HFFc6 (cell line): ENCODE data around the gene SPAG9. TPM values are rescaled to one million over a fixed set of nuclear protein-coding genes. Genes with fewer than 3 reads are reported as not detected.

Experiments used
- DNase-seq: peaks from one replicate; pipeline ENCODE4 v3.0.0-alpha.2; 2018
- H3K27ac Mint-ChIP-seq: 2 replicates; pipeline ENCODE4 v1.8.0; 2020; ENCODE audit warnings: mild to moderate bottlenecking, mixed read lengths
- H3K27me3 Mint-ChIP-seq: 2 replicates; pipeline ENCODE4 v1.8.0; 2021; ENCODE audit warnings: mild to moderate bottlenecking, moderate library complexity, mixed read lengths; ENCODE audit not compliant: insufficient read depth
- H3K36me3 Mint-ChIP-seq: 2 replicates; pipeline ENCODE4 v1.8.0; 2021; ENCODE audit warnings: low read depth, mixed read lengths
- H3K4me1 Mint-ChIP-seq: 2 replicates; pipeline ENCODE4 v1.8.0; 2020; ENCODE audit warnings: low read depth, mixed read lengths
- H3K4me3 Mint-ChIP-seq: 2 replicates; pipeline ENCODE4 v1.8.0; 2020; ENCODE audit warnings: mild to moderate bottlenecking, moderate library complexity, mixed read lengths
- H3K9me3 Mint-ChIP-seq: 2 replicates; pipeline ENCODE4 v1.8.0; 2020; ENCODE audit warnings: mild to moderate bottlenecking, mixed read lengths
- total RNA-seq, 6 experiments: library from RNA; stranded (reverse); fragmentation: NEBNext Ultra II Directional; extraction: Animal tissue kit (Norgen Biotek cat#: 25700); gene quantifications; 2 replicates in 1 of 6; 3 replicates in 5 of 6; pipeline ENCODE4 v1.2.3, GENCODE V29; 2021
- TF ChIP-seq, protein P1 (sequence below): fragments of 200-600 bp; sonication (generic); IDR thresholded peaks from 2 replicates; pipeline ENCODE4 v1.5.0; 2021; ENCODE audit warnings: antibody characterized with exemption, mild to moderate bottlenecking

SPAG9 gene
- total RNA-seq, 6 experiments from 2014 or later, result 54.3 to 78.1 (median 61.3) TPM

DNA sequence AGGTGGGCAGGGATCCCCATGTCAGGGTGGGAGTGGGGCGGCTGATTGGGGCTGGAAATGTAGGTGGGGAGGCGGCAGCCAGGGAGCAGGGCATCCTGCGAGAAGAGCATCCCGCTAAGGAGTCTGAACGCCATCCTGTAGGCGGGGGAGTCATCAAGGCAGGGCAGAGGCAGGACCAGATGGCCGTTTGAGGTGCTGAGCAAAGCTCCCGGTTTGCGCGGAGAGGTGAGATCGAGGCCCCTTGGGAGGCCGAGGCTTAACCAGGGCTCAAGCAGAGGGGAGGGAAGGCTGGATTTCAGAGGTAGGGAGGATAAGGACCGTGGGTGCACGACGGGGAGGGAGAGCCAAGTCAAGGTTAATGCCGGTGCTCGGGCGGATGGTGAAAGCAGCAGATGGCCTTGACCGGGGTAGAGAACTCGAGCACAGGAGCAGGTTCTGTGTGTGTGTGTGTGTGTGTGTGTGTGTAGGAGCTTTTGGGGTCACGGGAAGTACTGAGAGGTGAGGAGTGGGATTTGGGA lies 45.1 kb upstream of the SPAG9 start:
- TF ChIP-seq, protein P1, sequence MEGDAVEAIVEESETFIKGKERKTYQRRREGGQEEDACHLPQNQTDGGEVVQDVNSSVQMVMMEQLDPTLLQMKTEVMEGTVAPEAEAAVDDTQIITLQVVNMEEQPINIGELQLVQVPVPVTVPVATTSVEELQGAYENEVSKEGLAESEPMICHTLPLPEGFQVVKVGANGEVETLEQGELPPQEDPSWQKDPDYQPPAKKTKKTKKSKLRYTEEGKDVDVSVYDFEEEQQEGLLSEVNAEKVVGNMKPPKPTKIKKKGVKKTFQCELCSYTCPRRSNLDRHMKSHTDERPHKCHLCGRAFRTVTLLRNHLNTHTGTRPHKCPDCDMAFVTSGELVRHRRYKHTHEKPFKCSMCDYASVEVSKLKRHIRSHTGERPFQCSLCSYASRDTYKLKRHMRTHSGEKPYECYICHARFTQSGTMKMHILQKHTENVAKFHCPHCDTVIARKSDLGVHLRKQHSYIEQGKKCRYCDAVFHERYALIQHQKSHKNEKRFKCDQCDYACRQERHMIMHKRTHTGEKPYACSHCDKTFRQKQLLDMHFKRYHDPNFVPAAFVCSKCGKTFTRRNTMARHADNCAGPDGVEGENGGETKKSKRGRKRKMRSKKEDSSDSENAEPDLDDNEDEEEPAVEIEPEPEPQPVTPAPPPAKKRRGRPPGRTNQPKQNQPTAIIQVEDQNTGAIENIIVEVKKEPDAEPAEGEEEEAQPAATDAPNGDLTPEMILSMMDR, result no peak
- Mint-ChIP-seq H3K36me3 (peaks cover 42% of the 10 kb centered on the region), H3K9me3 (no peaks in the 10 kb centered on the region), H3K27ac (peak overlapping the region; percentile 97), H3K4me1 (peaks cover 40% of the 10 kb centered on the region), H3K27me3 (peaks cover 1% of the 10 kb centered on the region), H3K4me3 (peak overlapping the region; percentile 91)
- DNase-seq, result no peak

DNA sequence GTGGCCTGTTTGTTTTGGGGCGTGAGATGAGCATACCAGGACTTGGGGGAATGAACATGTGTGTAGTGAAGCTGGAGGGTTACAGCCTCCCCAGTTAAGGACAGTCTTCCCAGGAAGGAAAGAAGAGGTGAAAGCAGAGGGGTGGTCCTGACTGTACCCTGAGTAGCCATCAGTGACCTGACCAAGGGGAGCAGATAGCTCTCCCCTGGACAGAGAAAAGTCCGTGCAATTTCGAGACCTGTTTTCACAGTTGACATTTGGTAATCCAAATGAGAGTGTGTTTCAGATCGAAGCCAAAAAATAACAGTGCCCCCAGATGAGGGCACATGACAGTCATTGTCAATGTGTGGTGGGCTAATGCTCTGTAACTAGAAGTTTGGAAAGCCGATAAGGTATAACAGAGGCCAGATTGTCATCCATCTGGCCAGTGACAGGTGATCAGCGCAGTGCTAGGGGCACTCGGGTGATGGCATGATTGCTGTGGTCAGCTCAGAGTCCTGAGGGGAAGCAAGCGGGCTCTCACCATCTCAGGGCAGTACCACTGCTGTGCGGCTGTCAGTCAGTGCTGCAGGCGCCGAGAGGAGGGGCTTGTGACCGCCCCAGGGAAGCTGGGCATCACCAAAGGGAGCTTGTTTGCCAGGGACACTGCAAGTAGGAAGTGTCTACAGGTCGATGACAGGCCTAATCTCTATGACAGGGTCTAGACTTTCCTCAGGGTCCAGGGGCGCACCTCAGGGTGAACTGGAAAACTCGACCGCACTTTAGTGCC lies 44.4 kb upstream of the SPAG9 start:
- Mint-ChIP-seq H3K27me3 (peaks cover 1% of the 10 kb centered on the region), H3K4me1 (peaks cover 40% of the 10 kb centered on the region)

DNA sequence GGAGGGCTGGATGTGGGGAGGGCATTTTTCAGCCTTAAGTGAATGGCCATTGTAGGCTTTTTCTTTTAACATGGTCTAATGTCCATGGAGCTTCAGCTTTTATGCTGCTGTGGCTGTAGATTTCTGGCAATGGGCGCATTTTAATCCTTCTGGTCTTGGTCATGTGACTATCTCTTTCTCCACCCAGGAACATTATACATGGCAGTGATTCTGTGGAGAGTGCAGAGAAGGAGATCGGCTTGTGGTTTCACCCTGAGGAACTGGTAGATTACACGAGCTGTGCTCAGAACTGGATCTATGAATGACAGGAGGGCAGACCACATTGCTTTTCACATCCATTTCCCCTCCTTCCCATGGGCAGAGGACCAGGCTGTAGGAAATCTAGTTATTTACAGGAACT lies 40.9 kb upstream of the SPAG9 start:
- no peak for DNase-seq
- peaks cover 1% of the 10 kb centered on the region for H3K27me3 Mint-ChIP-seq
- no peak overlapping the region for H3K4me3 Mint-ChIP-seq
- TF ChIP-seq, protein P1, result no peak
- no peaks in the 10 kb centered on the region for H3K9me3 Mint-ChIP-seq
- peaks cover 22% of the 10 kb centered on the region for H3K4me1 Mint-ChIP-seq
- H3K36me3 Mint-ChIP-seq, result peaks cover 36% of the 10 kb centered on the region; the same call in 1 of the 2 replicates
- no peak overlapping the region for H3K27ac Mint-ChIP-seq

More for the DNA sequence above, 44.4 kb upstream of the SPAG9 start:
- TF ChIP-seq, protein P1, result no peak
- no peak for DNase-seq
- peak overlapping the region; percentile 91 for H3K4me3 Mint-ChIP-seq
- H3K27ac Mint-ChIP-seq, result peak overlapping the region; percentile 97
- H3K36me3 Mint-ChIP-seq, result peaks cover 46% of the 10 kb centered on the region
- H3K9me3 Mint-ChIP-seq, result no peaks in the 10 kb centered on the region

DNA sequence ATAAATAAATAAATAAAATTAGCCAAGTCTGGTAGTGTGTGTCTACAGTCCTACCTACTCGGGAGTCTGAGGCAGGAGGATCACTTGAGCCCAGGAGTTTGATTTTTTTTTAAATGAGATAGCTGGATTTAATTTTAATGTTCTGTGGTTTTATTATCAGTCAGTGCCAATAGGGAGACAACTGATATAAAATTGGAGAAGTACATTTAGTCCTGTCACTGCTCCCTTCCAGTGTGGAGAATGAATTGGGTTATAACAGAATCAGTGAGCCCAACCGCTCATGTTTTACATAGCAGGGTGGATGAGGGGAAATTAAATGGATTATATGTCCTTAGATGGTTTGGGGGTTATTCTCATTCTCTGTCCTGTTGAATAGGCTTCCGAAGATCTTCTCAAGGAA lies 38.9 kb upstream of the SPAG9 start:
- DNase-seq, result no peak
- Mint-ChIP-seq H3K36me3 (peaks cover 44% of the 10 kb centered on the region; the same call in 1 of the 2 replicates), H3K27me3 (peaks cover 1% of the 10 kb centered on the region; the same call in 1 of the 2 replicates), H3K27ac (no peak overlapping the region), H3K4me1 (peaks cover 19% of the 10 kb centered on the region), H3K9me3 (no peaks in the 10 kb centered on the region), H3K4me3 (no peak overlapping the region)
- TF ChIP-seq, protein P1, result no peak

DNA sequence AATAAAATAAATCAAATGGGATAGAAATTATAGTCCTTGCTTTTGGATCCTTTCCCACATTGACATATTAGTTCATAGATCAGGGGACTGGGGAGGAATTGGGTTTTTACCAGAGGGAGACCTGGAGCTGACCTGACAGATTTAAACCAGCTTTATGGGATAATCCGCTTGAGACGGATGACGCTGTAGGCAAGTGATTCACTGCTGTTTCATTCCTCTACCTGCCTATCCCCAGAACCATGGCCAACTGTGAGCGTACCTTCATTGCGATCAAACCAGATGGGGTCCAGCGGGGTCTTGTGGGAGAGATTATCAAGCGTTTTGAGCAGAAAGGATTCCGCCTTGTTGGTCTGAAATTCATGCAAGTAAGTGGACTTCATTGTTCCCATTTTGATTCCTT lies 34.7 kb upstream of the SPAG9 start:
- Mint-ChIP-seq H3K4me3 (no peak overlapping the region; the same call in 1 of the 2 replicates), H3K27ac (no peak overlapping the region; the same call in 1 of the 2 replicates), H3K36me3 (peaks cover 20% of the 10 kb centered on the region; the same call in 1 of the 2 replicates), H3K9me3 (no peaks in the 10 kb centered on the region), H3K4me1 (peaks cover 20% of the 10 kb centered on the region), H3K27me3 (no peaks in the 10 kb centered on the region)
- TF ChIP-seq, protein P1, result no peak
- DNase-seq, result no peak
